ENCODE data around the gene ACTN3. TPM values are rescaled to one million over a fixed set of nuclear protein-coding genes. Genes with fewer than 3 reads are reported as not detected.

ACTN3 gene
- total and polyA plus RNA-seq, 2 donors (not counting 1 experiment from before 2014, with no cell fraction given), result under 0.01 TPM; not detected in 1

DNA sequence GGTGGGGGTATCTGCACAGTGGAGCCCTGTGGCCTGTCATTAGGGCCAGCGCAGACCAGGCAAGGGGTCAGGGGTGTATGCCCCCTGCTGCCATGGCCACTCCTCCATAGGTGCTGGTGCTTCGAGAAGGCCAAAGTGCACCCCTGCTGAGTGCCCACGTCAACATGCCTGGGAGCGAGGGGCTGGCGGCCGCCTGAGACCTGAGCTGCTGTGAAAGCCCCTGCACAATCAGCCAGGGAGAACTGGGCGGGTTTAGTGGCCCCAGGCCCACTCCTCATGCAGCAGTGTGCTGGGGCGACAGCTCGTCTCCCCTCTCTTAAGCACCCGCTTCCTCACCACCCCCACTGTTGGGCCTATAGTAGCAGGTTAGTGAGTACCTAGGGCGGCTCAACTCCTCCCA is 14.9 kb upstream of the ACTN3 start:
- Histone ChIP-seq H3K9me3 (ENCODE audit: control insufficient read depth, insufficient read depth, low read depth, low read length) (no peaks in the 10 kb centered on the region), H3K27me3 (ENCODE audit: control insufficient read depth, insufficient read depth, low read length) (no peaks in the 10 kb centered on the region), H3K4me2 (ENCODE audit: extremely low read depth, insufficient read depth, low read length) (no peak overlapping the region), H2AFZ (ENCODE audit: low read length) (no peak overlapping the region), H3K9ac (ENCODE audit: insufficient read depth, low read length) (no peak overlapping the region), H3K79me2 (ENCODE audit: control insufficient read depth, insufficient read depth, low read length) (no peaks in the 10 kb centered on the region), H3K36me3 (ENCODE audit: control insufficient read depth, insufficient read depth, low read length) (no peaks in the 10 kb centered on the region), H4K20me1 (ENCODE audit: control insufficient read depth, extremely low read depth, insufficient read depth, low read length) (no peaks in the 10 kb centered on the region), H3K27ac (ENCODE audit: insufficient read depth, low read length) (no peak overlapping the region), H3K4me3 (replicated peaks in 1 of 4; ENCODE audit: control extremely low read depth in 1 of 4, insufficient read depth in 1 of 4, low read depth in 3 of 4, low read length in 4 of 4) (no peak overlapping the region), H3K4me1 (ENCODE audit: control insufficient read depth, extremely low read depth, insufficient read depth, low read length) (no peaks in the 10 kb centered on the region)
- TF ChIP-seq EZH2 (IDR thresholded peaks at IDR 0.05; ENCODE audit: low read length, missing control alignments), result no peak
- TF ChIP-seq, protein P1, sequence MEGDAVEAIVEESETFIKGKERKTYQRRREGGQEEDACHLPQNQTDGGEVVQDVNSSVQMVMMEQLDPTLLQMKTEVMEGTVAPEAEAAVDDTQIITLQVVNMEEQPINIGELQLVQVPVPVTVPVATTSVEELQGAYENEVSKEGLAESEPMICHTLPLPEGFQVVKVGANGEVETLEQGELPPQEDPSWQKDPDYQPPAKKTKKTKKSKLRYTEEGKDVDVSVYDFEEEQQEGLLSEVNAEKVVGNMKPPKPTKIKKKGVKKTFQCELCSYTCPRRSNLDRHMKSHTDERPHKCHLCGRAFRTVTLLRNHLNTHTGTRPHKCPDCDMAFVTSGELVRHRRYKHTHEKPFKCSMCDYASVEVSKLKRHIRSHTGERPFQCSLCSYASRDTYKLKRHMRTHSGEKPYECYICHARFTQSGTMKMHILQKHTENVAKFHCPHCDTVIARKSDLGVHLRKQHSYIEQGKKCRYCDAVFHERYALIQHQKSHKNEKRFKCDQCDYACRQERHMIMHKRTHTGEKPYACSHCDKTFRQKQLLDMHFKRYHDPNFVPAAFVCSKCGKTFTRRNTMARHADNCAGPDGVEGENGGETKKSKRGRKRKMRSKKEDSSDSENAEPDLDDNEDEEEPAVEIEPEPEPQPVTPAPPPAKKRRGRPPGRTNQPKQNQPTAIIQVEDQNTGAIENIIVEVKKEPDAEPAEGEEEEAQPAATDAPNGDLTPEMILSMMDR (conservative IDR thresholded peaks at IDR 0.05 in 1 of 2, IDR thresholded peaks at IDR 0.05 in 1 of 2; ENCODE audit: low read depth in 1 of 2, low read length in 2 of 2), result no peak
- DNase-seq (ENCODE audit: low read depth in 2 of 2), result no peak

DNA sequence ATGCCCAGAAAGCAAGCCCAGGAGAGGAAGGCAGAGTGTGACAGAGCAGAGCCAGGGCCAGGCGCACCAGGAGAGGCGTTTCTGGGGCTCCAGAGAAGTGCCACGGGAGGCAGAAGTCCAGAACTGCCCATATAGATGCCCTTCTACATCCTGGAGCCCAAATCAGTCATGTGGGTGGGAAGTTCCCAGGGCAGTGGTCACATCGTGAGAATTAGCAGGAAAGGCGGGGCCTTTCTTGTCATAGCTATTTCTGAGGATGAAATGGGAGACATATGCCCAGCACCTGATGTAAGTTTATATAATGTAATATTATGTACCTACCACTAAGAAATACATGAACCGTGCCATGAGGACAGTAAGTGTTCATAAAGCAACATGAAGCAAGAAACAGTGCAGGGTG is 13.9 kb upstream of the ACTN3 start:
- Histone ChIP-seq H3K79me2 (ENCODE audit: control insufficient read depth, insufficient read depth, low read length) (no peaks in the 10 kb centered on the region), H4K20me1 (ENCODE audit: control insufficient read depth, extremely low read depth, insufficient read depth, low read length) (no peaks in the 10 kb centered on the region), H3K4me1 (ENCODE audit: control insufficient read depth, extremely low read depth, insufficient read depth, low read length) (no peaks in the 10 kb centered on the region), H3K9ac (ENCODE audit: insufficient read depth, low read length) (no peak overlapping the region), H2AFZ (ENCODE audit: low read length) (no peak overlapping the region), H3K4me2 (ENCODE audit: extremely low read depth, insufficient read depth, low read length) (no peak overlapping the region), H3K9me3 (ENCODE audit: control insufficient read depth, insufficient read depth, low read depth, low read length) (no peaks in the 10 kb centered on the region), H3K27ac (ENCODE audit: insufficient read depth, low read length) (no peak overlapping the region), H3K27me3 (ENCODE audit: control insufficient read depth, insufficient read depth, low read length) (no peaks in the 10 kb centered on the region), H3K4me3 (replicated peaks in 1 of 4; ENCODE audit: control extremely low read depth in 1 of 4, insufficient read depth in 1 of 4, low read depth in 3 of 4, low read length in 4 of 4) (no peak overlapping the region), H3K36me3 (ENCODE audit: control insufficient read depth, insufficient read depth, low read length) (no peaks in the 10 kb centered on the region)
- no peak for DNase-seq (ENCODE audit: low read depth in 2 of 2)
- no peak for TF ChIP-seq EZH2 (IDR thresholded peaks at IDR 0.05; ENCODE audit: low read length, missing control alignments)
- TF ChIP-seq, protein P1 (conservative IDR thresholded peaks at IDR 0.05 in 1 of 2, IDR thresholded peaks at IDR 0.05 in 1 of 2; ENCODE audit: low read depth in 1 of 2, low read length in 2 of 2), result no peak

DNA sequence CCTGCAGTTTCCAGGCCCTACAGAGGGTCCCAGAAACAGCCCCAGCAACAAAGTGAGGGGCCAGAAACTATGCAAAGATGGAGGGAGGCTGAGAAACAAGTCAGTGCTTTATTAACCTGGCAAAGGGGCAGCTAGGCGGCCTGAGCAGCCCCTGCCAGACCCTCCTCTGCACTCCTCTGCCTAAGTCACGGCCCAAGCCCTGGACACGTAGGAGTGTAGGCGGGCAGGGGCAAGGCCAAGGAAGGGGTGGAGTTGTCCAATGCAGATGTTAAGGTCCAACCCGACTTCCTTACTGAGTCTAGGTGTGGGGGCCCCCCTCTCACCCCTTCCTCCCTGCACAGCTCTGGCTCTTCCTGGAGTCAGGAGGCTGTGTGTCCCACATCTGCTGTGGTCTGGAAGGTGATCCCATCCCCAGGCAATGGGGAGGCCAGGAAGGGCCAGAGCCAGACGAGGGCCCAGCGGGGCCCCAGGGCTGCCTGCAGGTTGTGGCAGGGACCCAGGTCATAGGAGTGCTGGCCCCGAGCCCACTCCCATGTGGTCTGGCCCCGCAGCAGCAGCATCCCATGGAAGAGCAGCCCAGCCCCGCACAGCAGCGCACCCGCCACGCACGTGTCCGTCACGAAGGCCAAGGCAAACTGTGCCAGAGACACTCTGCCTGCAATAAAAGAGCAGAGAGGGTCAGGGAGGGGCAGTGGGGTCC is 7.4 kb upstream of the ACTN3 start:
- Histone ChIP-seq H3K4me3 (replicated peaks in 1 of 4; ENCODE audit: control extremely low read depth in 1 of 4, insufficient read depth in 1 of 4, low read depth in 3 of 4, low read length in 4 of 4) (no peak overlapping the region), H3K27ac (ENCODE audit: insufficient read depth, low read length) (no peak overlapping the region), H3K36me3 (ENCODE audit: control insufficient read depth, insufficient read depth, low read length) (peaks cover 4% of the 10 kb centered on the region), H3K4me2 (ENCODE audit: extremely low read depth, insufficient read depth, low read length) (no peak overlapping the region), H3K9me3 (ENCODE audit: control insufficient read depth, insufficient read depth, low read depth, low read length) (no peaks in the 10 kb centered on the region), H3K27me3 (ENCODE audit: control insufficient read depth, insufficient read depth, low read length) (no peaks in the 10 kb centered on the region), H3K4me1 (ENCODE audit: control insufficient read depth, extremely low read depth, insufficient read depth, low read length) (peaks cover 8% of the 10 kb centered on the region), H3K79me2 (ENCODE audit: control insufficient read depth, insufficient read depth, low read length) (no peaks in the 10 kb centered on the region), H4K20me1 (ENCODE audit: control insufficient read depth, extremely low read depth, insufficient read depth, low read length) (no peaks in the 10 kb centered on the region), H2AFZ (ENCODE audit: low read length) (no peak overlapping the region), H3K9ac (ENCODE audit: insufficient read depth, low read length) (no peak overlapping the region)
- TF ChIP-seq EZH2 (IDR thresholded peaks at IDR 0.05; ENCODE audit: low read length, missing control alignments), result no peak
- TF ChIP-seq, protein P1 (conservative IDR thresholded peaks at IDR 0.05 in 1 of 2, IDR thresholded peaks at IDR 0.05 in 1 of 2; ENCODE audit: low read depth in 1 of 2, low read length in 2 of 2), result no peak
- DNase-seq (ENCODE audit: low read depth in 2 of 2), result no peak

Data from fibroblast of lung (primary cell).